HG03159 (cell line): ENCODE results near the gene ESPL1.

Source experiments
- ATAC-seq: cut with Tn5 transposase; IDR thresholded peaks from one replicate; pipeline ENCODE4 v1.9.1; 2021; ENCODE audit warnings: mild to moderate bottlenecking, moderate library complexity; ENCODE audit not compliant: unreplicated experiment

The ESPL1 gene

GRCh38 chr12:53333289-53333688, 65.2 kb downstream of the ESPL1 start:
- no peak for ATAC-seq

GRCh38 chr12:53333845-53334244, 65.7 kb downstream of the ESPL1 start:
- no peak for ATAC-seq

- no peak for ATAC-seq
Measured at GRCh38 chr12:53334822-53335221, 66.7 kb downstream of the ESPL1 start.

DNA sequence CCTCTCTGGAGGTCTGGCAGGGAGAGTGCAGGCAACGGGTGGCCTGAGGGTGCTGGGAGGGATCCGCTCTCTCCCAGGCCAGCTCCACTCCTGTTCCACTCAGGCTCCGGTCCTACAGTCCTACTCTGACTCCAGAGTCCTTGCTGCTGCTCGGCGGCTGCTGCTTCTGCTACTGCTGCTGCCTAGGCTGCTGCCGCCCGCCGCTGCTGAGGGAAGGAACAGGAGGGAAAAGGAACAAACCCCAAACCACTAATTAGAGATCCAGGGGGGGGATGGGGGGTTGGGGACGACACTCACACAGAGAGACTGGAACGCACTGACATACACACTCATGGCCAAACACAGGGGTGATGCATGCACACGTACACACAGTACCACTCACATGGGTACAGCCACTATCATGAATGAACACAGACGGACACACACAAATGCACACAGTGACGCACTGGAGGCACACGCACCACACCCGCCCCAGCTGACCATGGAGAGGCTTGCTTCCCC, 68.1 kb downstream of the ESPL1 start, which contains the start of gene SP7:
SP7 (minus strand) TSS at position 174 of the 501 bp plus-strand sequence. CDS start 708 bp downstream, outside the sequence.
- ATAC-seq: no peak

DNA sequence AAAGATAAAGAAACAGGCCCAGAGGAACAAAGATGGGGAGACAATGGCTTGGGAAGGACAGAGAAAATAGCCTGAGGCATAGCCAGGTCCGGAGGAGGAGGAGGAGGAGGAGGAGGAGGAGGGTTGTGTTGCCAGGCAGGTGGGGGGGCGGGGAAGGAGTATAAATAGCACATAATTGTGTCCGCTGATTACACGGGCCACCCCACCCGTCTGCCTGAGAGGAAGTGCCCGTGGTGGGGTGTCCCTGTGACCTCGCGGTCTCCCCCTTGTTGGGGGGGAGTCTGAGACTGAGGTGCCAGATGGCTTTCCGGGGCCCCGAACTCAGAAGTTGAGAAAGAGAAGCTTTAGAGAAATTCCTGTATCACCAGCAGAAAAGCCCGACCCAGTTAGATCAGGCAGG, 69.9 kb downstream of the ESPL1 start:
- ATAC-seq: no peak

DNA sequence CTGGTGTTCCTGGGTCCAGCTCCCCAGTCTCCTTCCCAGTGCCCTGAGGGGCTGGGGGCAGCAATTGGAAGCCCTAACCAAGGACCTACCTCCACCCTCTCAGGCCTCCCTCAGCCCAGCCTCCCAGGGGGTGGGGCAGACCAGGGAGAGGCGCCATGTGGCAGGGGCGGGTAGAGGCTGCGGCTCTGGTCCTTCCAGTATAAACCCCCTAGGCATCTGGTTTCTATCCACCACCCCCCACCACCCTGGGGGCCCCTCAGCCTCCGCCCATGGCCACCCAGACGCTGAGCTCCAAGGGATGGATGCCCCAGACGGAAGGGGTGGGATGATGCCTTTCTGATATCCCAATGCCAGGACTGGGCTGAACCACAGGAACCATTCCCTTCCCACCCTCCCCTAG, 70.8 kb downstream of the ESPL1 start:
- no peak for ATAC-seq

- ATAC-seq: no peak
Measured at GRCh38 chr12:53340398-53340797, 72.3 kb downstream of the ESPL1 start.
